MCF 10A (cell line): ENCODE measurements around the gene MECP2. TPM values are rescaled to one million over a fixed set of nuclear protein-coding genes. Genes with fewer than 3 reads are reported as not detected.
A peak's percentile ranks its signal among the peaks of the same experiment; 100 is the strongest.
"Not testable (repeated sequence)": the region's sequence is repeated elsewhere in the genome, so short reads cannot be mapped to it uniquely, and the experiment has no call there.

Experiments used
- Bru-seq: library from RNA; stranded (reverse); fragments of 400-500 nt; gene quantifications from one replicate; lab custom pipeline; 2021; lab: Mats Ljungman, UMichigan
- BruChase-seq, 2 experiments: library from RNA; stranded (reverse); fragments of 400-500 nt; gene quantifications; one replicate each; lab custom pipeline; 2021; lab: Mats Ljungman, UMichigan
- BruUV-seq: library from RNA; stranded (reverse); fragments of 400-500 nt; replicated peaks from 2 replicates; lab custom pipeline; 2021; lab: Mats Ljungman, UMichigan
- CTCF ChIA-PET: fragments of 300-600 bp; sonication (Branson Sonifier 250); formaldehyde crosslinking; extraction: SDS; loops from one replicate; lab custom pipeline; 2021; ENCODE audit warnings: antibody characterized with exemption, inconsistent platforms; lab: Yijun Ruan, JAX
- POLR2A ChIA-PET: fragments of 300-600, 350-650 bp; sonication (Branson Sonifier 250); formaldehyde crosslinking; extraction: SDS; loops from one replicate; lab custom pipeline; 2020; ENCODE audit warnings: antibody characterized with exemption, inconsistent platforms; lab: Yijun Ruan, JAX
- DNase-seq: peaks from one replicate; pipeline ENCODE4 v3.0.0-alpha.2; 2018; ENCODE audit not compliant: unreplicated experiment
- H3K27ac Mint-ChIP-seq: one replicate; pipeline ENCODE4 v1.8.0; 2022; ENCODE audit warnings: mild to moderate bottlenecking, low read depth, mixed read lengths; ENCODE audit not compliant: unreplicated experiment
- H3K27me3 Mint-ChIP-seq: one replicate; pipeline ENCODE4 v1.8.0; 2022; ENCODE audit warnings: mixed read lengths; ENCODE audit not compliant: insufficient read depth, unreplicated experiment
- H3K36me3 Mint-ChIP-seq: one replicate; pipeline ENCODE4 v1.8.0; 2022; ENCODE audit warnings: mild to moderate bottlenecking, moderate library complexity, mixed read lengths; ENCODE audit not compliant: insufficient read depth, unreplicated experiment
- H3K4me1 Mint-ChIP-seq: one replicate; pipeline ENCODE4 v1.8.0; 2022; ENCODE audit warnings: mixed read lengths; ENCODE audit not compliant: insufficient read depth, unreplicated experiment
- H3K4me3 Mint-ChIP-seq: one replicate; pipeline ENCODE4 v1.8.0; 2022; ENCODE audit warnings: mild to moderate bottlenecking, moderate library complexity, mixed read lengths; ENCODE audit not compliant: unreplicated experiment
- H3K9me3 Mint-ChIP-seq: one replicate; pipeline ENCODE4 v1.8.0; 2022; ENCODE audit warnings: mixed read lengths; ENCODE audit not compliant: unreplicated experiment
- intact Hi-C: fragments of 100-400 bp; cut with micrococcal nuclease; formaldehyde crosslinking; loops from 2 replicates; pipeline ENCODE4 v1.14.1; 2022
- long read RNA-seq: library from polyadenylated mRNA; stranded (forward); transcript quantifications from one replicate; pipeline ENCODE4 v2.0.0, GENCODE V29; 2022
- total RNA-seq: library from RNA; stranded (reverse); gene quantifications from 2 replicates; pipeline ENCODE4 v1.2.3, GENCODE V29; 2022
- TF ChIP-seq, protein P1 (sequence below): fragments of 200-600 bp; IDR thresholded peaks from one replicate; pipeline ENCODE4 v1.8.0; 2022; ENCODE audit warnings: antibody characterized with exemption, mild to moderate bottlenecking; ENCODE audit not compliant: unreplicated experiment

The MECP2 gene
- 46.9 and 47.2 TPM in 2 replicates for total RNA-seq
- percentile 74 among the genes with signal in this experiment for Bru-seq, nascent RNA
- BruChase-seq, experiment 1, labeled RNA remaining after a 6-hour chase: percentile 86 among the genes with signal in this experiment
- percentile 79 among the genes with signal in this experiment for BruChase-seq, experiment 2, labeled RNA remaining after a 2-hour chase
- long read RNA-seq, full-length matches to known transcripts: 39 of 72 reads
- long read RNA-seq, partial matches to known transcripts: 5 of 72 reads
- long read RNA-seq, other reads (novel, unspliced or antisense): 28 of 72 reads

DNA sequence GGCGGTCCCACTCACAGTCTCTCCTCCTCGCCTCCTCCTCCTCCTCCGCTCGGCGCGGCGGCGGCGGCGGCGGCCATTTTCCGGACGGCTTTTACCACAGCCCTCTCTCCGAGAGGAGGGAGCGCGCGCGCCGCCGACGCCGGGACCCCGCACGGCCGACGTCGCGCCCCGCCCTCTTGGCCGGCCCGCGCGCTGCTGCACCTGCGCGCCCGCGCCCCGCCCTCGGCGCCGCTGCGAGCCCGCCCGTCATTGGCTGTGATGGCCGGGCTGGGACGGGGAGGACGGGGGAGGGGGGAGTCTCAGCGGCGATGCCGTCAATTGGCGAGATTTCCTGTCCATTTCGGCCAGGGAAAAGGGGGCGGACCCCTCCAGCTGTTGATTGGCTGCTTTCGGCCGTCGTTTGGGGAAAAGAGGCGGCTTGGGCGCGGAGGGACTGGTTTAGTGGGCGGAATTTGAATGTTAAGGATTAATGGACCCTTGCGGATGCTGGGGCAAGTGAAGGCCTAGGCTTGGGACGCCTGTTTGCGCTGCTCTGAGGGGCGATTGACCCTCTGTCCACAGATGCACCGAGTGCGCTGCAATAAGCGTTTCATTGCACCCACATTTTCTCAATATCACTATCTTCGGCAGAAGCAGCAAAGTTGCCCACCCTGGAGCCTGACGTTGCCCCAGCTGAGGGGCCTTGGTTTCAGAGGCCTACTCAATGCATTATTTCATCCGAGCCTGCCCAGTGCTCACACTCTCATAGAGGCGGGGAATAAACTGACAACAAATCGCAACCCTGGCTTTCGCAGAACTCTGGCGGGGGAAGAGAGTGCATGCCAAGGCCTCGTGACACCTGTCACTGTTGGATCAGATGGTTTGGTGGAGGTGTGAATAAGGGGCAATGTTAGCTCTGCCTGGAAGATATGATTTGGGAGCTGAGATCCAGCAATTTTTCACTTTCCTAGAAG is at the start of gene MECP2:
Gene MECP2, minus strand, starts transcription at position 129 of the 953 bp plus-strand sequence.
- no peaks in the 10 kb centered on the region for H3K9me3 Mint-ChIP-seq
- peaks cover 81% of the 10 kb centered on the region for H3K27me3 Mint-ChIP-seq
- TF ChIP-seq, protein P1, sequence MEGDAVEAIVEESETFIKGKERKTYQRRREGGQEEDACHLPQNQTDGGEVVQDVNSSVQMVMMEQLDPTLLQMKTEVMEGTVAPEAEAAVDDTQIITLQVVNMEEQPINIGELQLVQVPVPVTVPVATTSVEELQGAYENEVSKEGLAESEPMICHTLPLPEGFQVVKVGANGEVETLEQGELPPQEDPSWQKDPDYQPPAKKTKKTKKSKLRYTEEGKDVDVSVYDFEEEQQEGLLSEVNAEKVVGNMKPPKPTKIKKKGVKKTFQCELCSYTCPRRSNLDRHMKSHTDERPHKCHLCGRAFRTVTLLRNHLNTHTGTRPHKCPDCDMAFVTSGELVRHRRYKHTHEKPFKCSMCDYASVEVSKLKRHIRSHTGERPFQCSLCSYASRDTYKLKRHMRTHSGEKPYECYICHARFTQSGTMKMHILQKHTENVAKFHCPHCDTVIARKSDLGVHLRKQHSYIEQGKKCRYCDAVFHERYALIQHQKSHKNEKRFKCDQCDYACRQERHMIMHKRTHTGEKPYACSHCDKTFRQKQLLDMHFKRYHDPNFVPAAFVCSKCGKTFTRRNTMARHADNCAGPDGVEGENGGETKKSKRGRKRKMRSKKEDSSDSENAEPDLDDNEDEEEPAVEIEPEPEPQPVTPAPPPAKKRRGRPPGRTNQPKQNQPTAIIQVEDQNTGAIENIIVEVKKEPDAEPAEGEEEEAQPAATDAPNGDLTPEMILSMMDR: no peak
- H3K4me3 Mint-ChIP-seq: peak within 1 kb of the TSS; percentile 80
- peaks cover 10% of the 10 kb centered on the region for H3K4me1 Mint-ChIP-seq
- BruUV-seq: no TSS peak
- ChIA-PET CTCF (interaction anchor here (0.5 to 0.9 kb wide), 3 partner anchors 84 to 700 kb away, joined by 3 to 5 read pairs (median 3); partner anchors contain the start of gene PLXNB3), POLR2A (interaction anchor here (0.6 to 1.0 kb wide), 7 partner anchors 16 to 281 kb away, joined by 3 to 5 read pairs (median 3); partner anchors contain the start of gene EMD)
- DNase-seq: peak; percentile 87
- intact Hi-C loops: no loop called here
- peaks cover 11% of the 10 kb centered on the region for H3K36me3 Mint-ChIP-seq
- H3K27ac Mint-ChIP-seq: peak within 1 kb of the TSS; percentile 67

DNA sequence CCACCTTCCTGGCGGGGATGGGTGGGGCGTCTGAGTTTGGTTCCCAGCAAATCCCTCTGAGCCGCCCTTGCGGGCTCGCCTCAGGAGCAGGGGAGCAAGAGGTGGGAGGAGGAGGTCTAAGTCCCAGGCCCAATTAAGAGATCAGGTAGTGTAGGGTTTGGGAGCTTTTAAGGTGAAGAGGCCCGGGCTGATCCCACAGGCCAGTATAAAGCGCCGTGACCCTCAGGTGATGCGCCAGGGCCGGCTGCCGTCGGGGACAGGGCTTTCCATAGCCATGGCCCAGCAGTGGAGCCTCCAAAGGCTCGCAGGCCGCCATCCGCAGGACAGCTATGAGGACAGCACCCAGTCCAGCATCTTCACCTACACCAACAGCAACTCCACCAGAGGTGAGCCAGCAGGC is 46.5 kb upstream of the MECP2 start, which contains the start of gene OPN1LW:
Gene OPN1LW, plus strand, starts transcription at position 234 of the 400 bp plus-strand sequence. Its CDS starts 41 bp downstream, at position 275.
- H3K36me3 Mint-ChIP-seq, POLR2A ChIA-PET, H3K4me3 Mint-ChIP-seq: not testable (repeated sequence)

DNA sequence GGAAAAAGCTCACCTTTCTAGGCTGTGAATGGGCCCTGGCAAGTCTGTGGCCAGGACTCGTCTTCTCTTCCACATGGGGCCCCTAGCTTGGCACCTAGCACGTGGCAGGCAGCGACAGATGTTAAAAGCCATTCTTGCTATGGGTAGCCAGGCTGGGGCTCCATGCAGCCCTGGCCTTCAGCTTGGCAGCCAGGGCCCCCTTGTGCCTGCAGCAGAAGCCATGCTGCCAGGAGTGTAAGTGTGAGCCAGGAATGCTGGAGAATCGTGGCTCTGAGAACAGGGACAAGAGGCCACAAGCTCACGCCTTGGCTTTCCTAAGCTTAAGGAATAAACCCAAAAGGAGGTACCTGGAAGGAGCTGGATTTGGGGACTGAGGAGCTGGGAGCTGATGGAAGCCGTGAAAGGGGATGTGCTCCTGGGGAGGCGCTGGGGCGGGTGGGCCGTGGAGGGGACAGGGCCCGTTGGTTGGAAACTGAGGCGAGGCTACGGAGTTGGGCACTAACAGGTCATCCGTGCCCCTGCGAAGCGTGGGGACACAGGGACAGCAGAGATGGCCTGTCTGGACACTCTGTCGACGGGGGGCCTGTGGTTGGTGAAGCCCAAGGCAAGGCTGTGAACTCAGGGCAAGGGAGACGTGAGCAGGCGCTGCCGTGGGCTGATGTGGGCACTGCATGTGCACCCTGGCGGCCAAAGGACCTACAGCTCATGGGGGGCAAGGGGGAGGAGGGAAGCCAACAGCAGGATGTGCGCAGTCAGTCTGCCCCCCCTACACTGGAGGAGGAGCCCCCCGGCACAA is 45.6 kb upstream of the MECP2 start:
- Mint-ChIP-seq H3K9me3 (no peaks in the 10 kb centered on the region), H3K27ac (no peak overlapping the region), H3K36me3 (no peaks in the 10 kb centered on the region), H3K4me3 (no peak overlapping the region), H3K27me3 (peaks cover 23% of the 10 kb centered on the region), H3K4me1 (no peaks in the 10 kb centered on the region)
- intact Hi-C loops: no loop called here
- no peak for DNase-seq
- TF ChIP-seq, protein P1: no peak
- ChIA-PET POLR2A (no interaction called here), CTCF (no interaction called here)
- BruUV-seq: no TSS peak

More for the DNA sequence above, 46.5 kb upstream of the MECP2 start, which contains the start of gene OPN1LW:
- H3K27ac Mint-ChIP-seq, H3K9me3 Mint-ChIP-seq, DNase-seq, BruUV-seq, H3K4me1 Mint-ChIP-seq, intact Hi-C loops, CTCF ChIA-PET: not testable (repeated sequence)
- H3K27me3 Mint-ChIP-seq: peaks cover 15% of the 10 kb centered on the region

DNA sequence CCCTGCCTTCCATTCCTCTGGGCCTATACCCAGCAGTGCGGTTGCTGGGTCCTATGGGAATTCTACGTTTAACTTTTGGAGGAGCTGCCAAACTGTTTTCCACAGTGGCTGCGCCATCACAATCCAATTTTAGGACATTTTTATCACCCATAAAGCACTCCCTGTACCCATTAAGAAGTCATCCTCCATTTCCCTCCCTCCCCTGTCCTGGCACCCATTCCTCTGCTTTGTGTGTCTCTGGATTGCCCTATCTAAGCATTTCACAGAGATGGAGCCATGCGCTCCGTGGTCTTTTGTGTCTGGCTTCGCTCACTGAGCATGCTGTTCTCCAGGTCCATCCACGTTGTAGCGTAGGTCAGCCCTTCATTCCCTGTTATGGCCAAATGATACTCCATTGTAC is 44.9 kb upstream of the MECP2 start:
- no peaks in the 10 kb centered on the region for H3K36me3 Mint-ChIP-seq
- no peak overlapping the region for H3K4me3 Mint-ChIP-seq
- H3K4me1 Mint-ChIP-seq: no peaks in the 10 kb centered on the region
- ChIA-PET POLR2A (no interaction called here), CTCF (no interaction called here)
- no peak overlapping the region for H3K27ac Mint-ChIP-seq
- intact Hi-C loops: no loop called here
- H3K9me3 Mint-ChIP-seq: no peaks in the 10 kb centered on the region
- no TSS peak for BruUV-seq
- peaks cover 25% of the 10 kb centered on the region for H3K27me3 Mint-ChIP-seq
- TF ChIP-seq, protein P1: no peak
- DNase-seq: no peak
